ENCODE measurements around the gene CFAP43.
A peak's percentile ranks its signal among the peaks of the same experiment; 100 is the strongest.

CFAP43 gene

GRCh38 chr10:104142081-104142480 lies 90.1 kb downstream of the CFAP43 start:
- Histone ChIP-seq H3K4me3 (IDR thresholded peaks at IDR 0.05; ENCODE audit: insufficient read depth, low read depth, low read length) (no peak overlapping the region), H3K4me1 (ENCODE audit: low read depth, poor library complexity, severe bottlenecking) (peaks cover 8% of the 10 kb centered on the region), H3K27me3 (ENCODE audit: insufficient read depth, low read depth) (no peaks in the 10 kb centered on the region), H4K20me1 (ENCODE audit: insufficient read depth) (no peaks in the 10 kb centered on the region), H3K79me2 (ENCODE audit: insufficient read depth, low read depth) (no peaks in the 10 kb centered on the region), H3K9ac (no peak overlapping the region), H2AFZ (ENCODE audit: low read depth) (no peak overlapping the region), H3K36me3 (ENCODE audit: insufficient read depth) (no peaks in the 10 kb centered on the region), H3K4me2 (no peak overlapping the region), H3K27ac (no peak overlapping the region)
- no peak for TF ChIP-seq CTCF (conservative IDR thresholded peaks at IDR 0.05; ENCODE audit: low read depth, low read length)

- Histone ChIP-seq H3K9ac (no peak overlapping the region), H4K20me1 (ENCODE audit: insufficient read depth) (no peaks in the 10 kb centered on the region), H2AFZ (ENCODE audit: low read depth) (no peak overlapping the region), H3K4me3 (IDR thresholded peaks at IDR 0.05; ENCODE audit: insufficient read depth, low read depth, low read length) (no peak overlapping the region), H3K4me2 (no peak overlapping the region), H3K27ac (no peak overlapping the region), H3K27me3 (ENCODE audit: insufficient read depth, low read depth) (no peaks in the 10 kb centered on the region), H3K4me1 (ENCODE audit: low read depth, poor library complexity, severe bottlenecking) (peaks cover 8% of the 10 kb centered on the region), H3K79me2 (ENCODE audit: insufficient read depth, low read depth) (no peaks in the 10 kb centered on the region), H3K36me3 (ENCODE audit: insufficient read depth) (no peaks in the 10 kb centered on the region)
- TF ChIP-seq CTCF (conservative IDR thresholded peaks at IDR 0.05; ENCODE audit: low read depth, low read length) = peak; percentile 46; the same call in 1 of the 2 replicates
Measured at GRCh38 chr10:104139221-104139620, 92.9 kb downstream of the CFAP43 start.

- H4K20me1 ChIP-seq (ENCODE audit: insufficient read depth) = no peaks in the 10 kb centered on the region
- no peaks in the 10 kb centered on the region for H3K27me3 ChIP-seq (ENCODE audit: insufficient read depth, low read depth)
- no peak overlapping the region for H3K9ac ChIP-seq
- no peaks in the 10 kb centered on the region for H3K79me2 ChIP-seq (ENCODE audit: insufficient read depth, low read depth)
- no peak overlapping the region for H2AFZ ChIP-seq (ENCODE audit: low read depth)
- H3K36me3 ChIP-seq (ENCODE audit: insufficient read depth) = no peaks in the 10 kb centered on the region
- H3K4me2 ChIP-seq = no peak overlapping the region
- H3K4me3 ChIP-seq (IDR thresholded peaks at IDR 0.05; ENCODE audit: insufficient read depth, low read depth, low read length) = no peak overlapping the region
- H3K27ac ChIP-seq = no peak overlapping the region
- TF ChIP-seq CTCF (conservative IDR thresholded peaks at IDR 0.05; ENCODE audit: low read depth, low read length) = no peak
- peaks cover 8% of the 10 kb centered on the region for H3K4me1 ChIP-seq (ENCODE audit: low read depth, poor library complexity, severe bottlenecking)
Measured at GRCh38 chr10:104138131-104138530, 94.0 kb downstream of the CFAP43 start.

GRCh38 chr10:104130041-104130440 lies 102.1 kb downstream of the CFAP43 start:
- no peak overlapping the region for H3K9ac ChIP-seq
- no peak for TF ChIP-seq CTCF (conservative IDR thresholded peaks at IDR 0.05; ENCODE audit: low read depth, low read length)

More at GRCh38 chr10:104130041-104130440, 102.1 kb downstream of the CFAP43 start:
- Histone ChIP-seq H3K4me3 (IDR thresholded peaks at IDR 0.05; ENCODE audit: insufficient read depth, low read depth, low read length) (no peak overlapping the region), H3K27me3 (ENCODE audit: insufficient read depth, low read depth) (no peaks in the 10 kb centered on the region), H3K36me3 (ENCODE audit: insufficient read depth) (no peaks in the 10 kb centered on the region), H4K20me1 (ENCODE audit: insufficient read depth) (no peaks in the 10 kb centered on the region), H3K79me2 (ENCODE audit: insufficient read depth, low read depth) (no peaks in the 10 kb centered on the region), H3K4me1 (ENCODE audit: low read depth, poor library complexity, severe bottlenecking) (peaks cover 11% of the 10 kb centered on the region), H3K4me2 (no peak overlapping the region), H2AFZ (ENCODE audit: low read depth) (no peak overlapping the region), H3K27ac (no peak overlapping the region)

Data from KMS-11 (cell line).